Measurements from ENCODE around the gene CLK2. TPM values are rescaled to one million over a fixed set of nuclear protein-coding genes. Genes with fewer than 3 reads are reported as not detected.
"Not testable (repeated sequence)": the region's sequence is repeated elsewhere in the genome, so short reads cannot be mapped to it uniquely, and the experiment has no call there.

CLK2 gene
- total and polyA plus RNA-seq, 4 donors: 9.3 to 88.6 (median 51.3) TPM

- ATAC-seq (ENCODE audit: low FRiP score) (no peak), DNase-seq (no peak)
- H3K4me3 ChIP-seq (ENCODE audit: low read length in 2 of 2): no peak overlapping the region
- intact Hi-C loops (cut with DNase I): loop anchor here (5.0 to 10.0 kb wide), 3 partner anchors 69 to 391 kb away; partner anchors contain the start of gene RUSC1 (in 1 of the 2)
- no peaks in the 10 kb centered on the region for H3K4me1 ChIP-seq (ENCODE audit: control insufficient read depth in 1 of 2, insufficient read depth in 2 of 2, low read length in 2 of 2)
- no peaks in the 10 kb centered on the region for H3K9me3 ChIP-seq (ENCODE audit: control insufficient read depth, low read length)
- no peak overlapping the region for H3K27ac ChIP-seq (ENCODE audit: low read depth in 1 of 2, low read length in 2 of 2)
- H3K36me3 ChIP-seq (ENCODE audit: control insufficient read depth in 1 of 2, insufficient read depth in 2 of 2, low read length in 1 of 2): peaks cover 0 to 2% of the 10 kb centered on the region in 2 donors
- WGBS, 2 donors: 42 to 46% methylated on average over 4 to 5 of the region's 5 CpGs
- no peaks in the 10 kb centered on the region for H3K27me3 ChIP-seq (ENCODE audit: control insufficient read depth in 1 of 2, insufficient read depth in 2 of 2, low read length in 1 of 2)
Observed at GRCh38 chr1:155253797-155254196, 19.5 kb downstream of the CLK2 start.

- DNase-seq (no peak), ATAC-seq (ENCODE audit: low FRiP score) (no peak)
- H3K27ac ChIP-seq (ENCODE audit: low read depth in 1 of 2, low read length in 2 of 2): no peak overlapping the region
- intact Hi-C loops (cut with DNase I): loop anchor here (5.0 to 10.0 kb wide), 3 partner anchors 69 to 392 kb away; partner anchors contain the start of gene RUSC1 (in 1 of the 2)
- H3K9me3 ChIP-seq (ENCODE audit: control insufficient read depth, low read length): no peaks in the 10 kb centered on the region
- 75 to 78% methylated on average over 5 of the region's 5 CpGs for WGBS, 2 donors
- peaks cover 0 to 2% of the 10 kb centered on the region in 2 donors for H3K36me3 ChIP-seq (ENCODE audit: control insufficient read depth in 1 of 2, insufficient read depth in 2 of 2, low read length in 1 of 2)
- no peak overlapping the region for H3K4me3 ChIP-seq (ENCODE audit: low read length in 2 of 2)
- no peaks in the 10 kb centered on the region for H3K4me1 ChIP-seq (ENCODE audit: control insufficient read depth in 1 of 2, insufficient read depth in 2 of 2, low read length in 2 of 2)
- no peaks in the 10 kb centered on the region for H3K27me3 ChIP-seq (ENCODE audit: control insufficient read depth in 1 of 2, insufficient read depth in 2 of 2, low read length in 1 of 2)
Observed at GRCh38 chr1:155253208-155253607, 20.1 kb downstream of the CLK2 start.

DNA sequence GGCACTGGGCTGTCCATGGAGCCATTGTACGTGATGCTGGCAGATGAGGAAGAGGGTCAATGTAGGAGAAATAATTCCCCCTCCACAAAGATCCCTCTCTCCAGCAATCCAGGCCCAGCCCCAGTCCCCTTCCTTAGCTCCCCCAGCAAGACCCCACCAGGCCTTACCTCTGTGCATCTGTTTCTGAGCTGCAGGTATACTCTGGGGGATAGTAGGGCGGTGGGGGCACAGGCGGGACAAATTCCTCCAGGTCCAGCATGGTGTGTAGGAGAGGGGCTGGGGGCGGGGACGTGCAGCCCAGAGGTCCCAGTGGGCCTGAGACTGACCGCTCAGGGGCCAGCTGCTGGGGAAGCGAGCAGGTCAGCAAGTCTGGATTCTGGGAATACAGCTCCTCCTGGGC, 21.7 kb downstream of the CLK2 start:
- no peak for ATAC-seq (ENCODE audit: low FRiP score)
- intact Hi-C loops (cut with DNase I): loop anchor here (2.0 to 10.0 kb wide), 4 partner anchors 71 to 393 kb away; partner anchors contain the start of gene RUSC1 (in 1 of the 2)

GRCh38 chr1:155250633-155251449, 22.5 kb downstream of the CLK2 start:
- peak; percentile 91 for ATAC-seq (ENCODE audit: low FRiP score)
- DNase-seq: peak; percentile 95 to 98
- Histone ChIP-seq H3K9me3 (ENCODE audit: control insufficient read depth, low read length) (no peaks in the 10 kb centered on the region), H3K36me3 (ENCODE audit: control insufficient read depth in 1 of 2, insufficient read depth in 2 of 2, low read length in 1 of 2) (no peaks in the 10 kb centered on the region), H3K27ac (ENCODE audit: low read depth in 1 of 2, low read length in 2 of 2) (no peak overlapping the region), H3K4me1 (ENCODE audit: control insufficient read depth in 1 of 2, insufficient read depth in 2 of 2, low read length in 2 of 2) (no peaks in the 10 kb centered on the region), H3K4me3 (ENCODE audit: low read length in 2 of 2) (no peak overlapping the region), H3K27me3 (ENCODE audit: control insufficient read depth in 1 of 2, insufficient read depth in 2 of 2, low read length in 1 of 2) (no peaks in the 10 kb centered on the region)
- WGBS, 2 donors: 14 to 15% methylated on average over 18 to 23 of the region's 23 CpGs
- intact Hi-C loops (cut with DNase I): loop anchor here (2.0 to 10.0 kb wide), 4 partner anchors 71 to 394 kb away; partner anchors contain the start of gene RUSC1 (in 1 of the 2)

More for the DNA sequence above, 21.7 kb downstream of the CLK2 start:
- no peaks in the 10 kb centered on the region for H3K9me3 ChIP-seq (ENCODE audit: control insufficient read depth, low read length)
- DNase-seq: no peak
- 76 to 82% methylated on average over 7 of the region's 7 CpGs for WGBS, 2 donors
- no peaks in the 10 kb centered on the region for H3K36me3 ChIP-seq (ENCODE audit: control insufficient read depth in 1 of 2, insufficient read depth in 2 of 2, low read length in 1 of 2)
- no peaks in the 10 kb centered on the region for H3K27me3 ChIP-seq (ENCODE audit: control insufficient read depth in 1 of 2, insufficient read depth in 2 of 2, low read length in 1 of 2)
- no peak overlapping the region for H3K27ac ChIP-seq (ENCODE audit: low read depth in 1 of 2, low read length in 2 of 2)
- H3K4me1 ChIP-seq (ENCODE audit: control insufficient read depth in 1 of 2, insufficient read depth in 2 of 2, low read length in 2 of 2): no peaks in the 10 kb centered on the region
- H3K4me3 ChIP-seq (ENCODE audit: low read length in 2 of 2): no peak overlapping the region

GRCh38 chr1:155250246-155250632, 23.1 kb downstream of the CLK2 start:
- H3K36me3 ChIP-seq (ENCODE audit: control insufficient read depth in 1 of 2, insufficient read depth in 2 of 2, low read length in 1 of 2): no peaks in the 10 kb centered on the region
- no peaks in the 10 kb centered on the region for H3K4me1 ChIP-seq (ENCODE audit: control insufficient read depth in 1 of 2, insufficient read depth in 2 of 2, low read length in 2 of 2)
- ATAC-seq (ENCODE audit: low FRiP score) (no peak), DNase-seq (no peak)
- no peak overlapping the region for H3K4me3 ChIP-seq (ENCODE audit: low read length in 2 of 2)
- no peaks in the 10 kb centered on the region for H3K27me3 ChIP-seq (ENCODE audit: control insufficient read depth in 1 of 2, insufficient read depth in 2 of 2, low read length in 1 of 2)
- H3K27ac ChIP-seq (ENCODE audit: low read depth in 1 of 2, low read length in 2 of 2): no peak overlapping the region
- no peaks in the 10 kb centered on the region for H3K9me3 ChIP-seq (ENCODE audit: control insufficient read depth, low read length)
- WGBS, 2 donors: 32% methylated on average over 19 to 28 of the region's 28 CpGs
- intact Hi-C loops (cut with DNase I): loop anchor here (2.0 to 10.0 kb wide), 4 partner anchors 72 to 395 kb away; partner anchors contain the start of gene RUSC1 (in 1 of the 2)

GRCh38 chr1:155247667-155248553, 25.4 kb downstream of the CLK2 start:
- Histone ChIP-seq H3K36me3 (ENCODE audit: control insufficient read depth in 1 of 2, insufficient read depth in 2 of 2, low read length in 1 of 2) (no peaks in the 10 kb centered on the region), H3K9me3 (ENCODE audit: control insufficient read depth, low read length) (no peaks in the 10 kb centered on the region)
- 91% methylated on average over 26 of the region's 26 CpGs for WGBS, 2 donors

GRCh38 chr1:155246796-155247195, 26.5 kb downstream of the CLK2 start:
- WGBS, 2 donors: 94 to 96% methylated on average over 3 of the region's 3 CpGs

More at GRCh38 chr1:155247667-155248553, 25.4 kb downstream of the CLK2 start:
- H3K27me3 ChIP-seq (ENCODE audit: control insufficient read depth in 1 of 2, insufficient read depth in 2 of 2, low read length in 1 of 2): no peaks in the 10 kb centered on the region
- no peaks in the 10 kb centered on the region for H3K4me1 ChIP-seq (ENCODE audit: control insufficient read depth in 1 of 2, insufficient read depth in 2 of 2, low read length in 2 of 2)
- H3K4me3 ChIP-seq (ENCODE audit: low read length in 2 of 2): no peak overlapping the region
- DNase-seq (no peak), ATAC-seq (ENCODE audit: low FRiP score) (no peak)
- no peak overlapping the region for H3K27ac ChIP-seq (ENCODE audit: low read depth in 1 of 2, low read length in 2 of 2)
- intact Hi-C loops (cut with DNase I): no loop called here

DNA sequence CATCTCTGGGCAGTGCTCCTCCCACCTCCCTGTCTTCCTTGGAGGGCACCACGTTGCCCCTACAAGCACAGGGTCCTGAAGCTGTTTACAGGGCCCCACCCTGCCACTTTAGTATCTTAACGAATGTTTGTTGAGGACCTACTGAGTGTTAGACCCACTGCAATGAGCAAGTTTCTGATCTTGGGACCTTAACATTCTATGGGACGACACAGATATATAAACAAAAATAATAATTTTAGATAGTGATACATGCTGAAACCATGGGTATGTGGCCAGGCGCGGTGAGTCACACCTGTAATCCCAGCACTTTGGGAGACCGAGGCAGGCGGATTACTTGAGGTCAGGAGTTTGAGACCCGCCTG, 28.2 kb downstream of the CLK2 start:
- H3K9me3 ChIP-seq (ENCODE audit: control insufficient read depth, low read length): no peaks in the 10 kb centered on the region
- DNase-seq: no peak
- H3K36me3 ChIP-seq (ENCODE audit: control insufficient read depth in 1 of 2, insufficient read depth in 2 of 2, low read length in 1 of 2): no peaks in the 10 kb centered on the region
- intact Hi-C loops (cut with DNase I): no loop called here
- no peaks in the 10 kb centered on the region for H3K4me1 ChIP-seq (ENCODE audit: control insufficient read depth in 1 of 2, insufficient read depth in 2 of 2, low read length in 2 of 2)
- H3K27me3 ChIP-seq (ENCODE audit: control insufficient read depth in 1 of 2, insufficient read depth in 2 of 2, low read length in 1 of 2): no peaks in the 10 kb centered on the region
- ATAC-seq (ENCODE audit: low FRiP score): no peak
- peak overlapping the region in 1 of 2 donors; percentile 93 for H3K27ac ChIP-seq (ENCODE audit: low read depth in 1 of 2, low read length in 2 of 2)
- WGBS, 2 donors: 57 to 58% methylated on average over 8 of the region's 8 CpGs
- no peak overlapping the region for H3K4me3 ChIP-seq (ENCODE audit: low read length in 2 of 2)

More at GRCh38 chr1:155246796-155247195, 26.5 kb downstream of the CLK2 start:
- DNase-seq; ATAC-seq (ENCODE audit: low FRiP score); intact Hi-C loops (cut with DNase I); H3K27me3 ChIP-seq (ENCODE audit: control insufficient read depth in 1 of 2, insufficient read depth in 2 of 2, low read length in 1 of 2); H3K36me3 ChIP-seq (ENCODE audit: control insufficient read depth in 1 of 2, insufficient read depth in 2 of 2, low read length in 1 of 2); H3K9me3 ChIP-seq (ENCODE audit: control insufficient read depth, low read length); H3K4me3 ChIP-seq (ENCODE audit: low read length in 2 of 2); H3K27ac ChIP-seq (ENCODE audit: low read depth in 1 of 2, low read length in 2 of 2); H3K4me1 ChIP-seq (ENCODE audit: control insufficient read depth in 1 of 2, insufficient read depth in 2 of 2, low read length in 2 of 2): not testable (repeated sequence)

All from aorta (tissue), 5 donors.